SU-DHL-6 (cell line): ENCODE data around the gene PEA15.

Experiments used
- EZH2phosphoT487 ChIP-seq: fragments of 200-600 bp; sonication (generic), shearing (Covaris generic); conservative IDR thresholded peaks from 2 replicates; pipeline ENCODE4 v1.6.1; 2018; ENCODE audit warnings: mild to moderate bottlenecking, antibody characterized with exemption, low read length, moderate library complexity, mixed read lengths
- TF ChIP-seq, protein P1 (sequence below): fragments of 200-600 bp; sonication (generic); IDR thresholded peaks from one replicate; pipeline ENCODE4 v1.5.1; 2017; ENCODE audit warnings: antibody characterized with exemption, mild to moderate bottlenecking, low read length, moderate library complexity; ENCODE audit not compliant: insufficient read depth, poor library complexity, severe bottlenecking

DNA sequence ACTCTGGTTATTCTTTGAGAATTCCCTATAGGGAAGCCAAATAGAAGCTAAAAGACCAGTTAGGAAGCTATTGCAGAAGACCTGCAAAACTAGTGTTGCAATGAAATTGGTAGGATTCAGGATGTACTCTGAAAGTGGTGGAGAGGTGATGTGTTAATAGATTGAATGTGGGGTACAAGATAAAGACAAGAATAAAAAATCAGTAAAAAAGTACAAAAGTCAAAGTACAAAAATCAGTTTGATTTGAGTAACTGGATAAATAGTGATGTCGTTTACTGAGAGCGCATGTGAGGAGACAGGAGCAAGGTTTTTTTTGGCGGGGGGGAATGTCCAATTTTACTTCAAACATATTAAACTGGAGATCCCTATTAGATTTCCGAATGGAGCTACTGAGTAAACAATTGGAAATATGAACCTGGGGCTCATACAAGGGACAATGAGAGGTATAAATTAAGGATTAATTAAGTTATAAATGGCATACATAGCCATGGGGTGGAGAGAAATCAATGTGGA is 59.7 kb downstream of the PEA15 start:
- TF ChIP-seq, protein P1, sequence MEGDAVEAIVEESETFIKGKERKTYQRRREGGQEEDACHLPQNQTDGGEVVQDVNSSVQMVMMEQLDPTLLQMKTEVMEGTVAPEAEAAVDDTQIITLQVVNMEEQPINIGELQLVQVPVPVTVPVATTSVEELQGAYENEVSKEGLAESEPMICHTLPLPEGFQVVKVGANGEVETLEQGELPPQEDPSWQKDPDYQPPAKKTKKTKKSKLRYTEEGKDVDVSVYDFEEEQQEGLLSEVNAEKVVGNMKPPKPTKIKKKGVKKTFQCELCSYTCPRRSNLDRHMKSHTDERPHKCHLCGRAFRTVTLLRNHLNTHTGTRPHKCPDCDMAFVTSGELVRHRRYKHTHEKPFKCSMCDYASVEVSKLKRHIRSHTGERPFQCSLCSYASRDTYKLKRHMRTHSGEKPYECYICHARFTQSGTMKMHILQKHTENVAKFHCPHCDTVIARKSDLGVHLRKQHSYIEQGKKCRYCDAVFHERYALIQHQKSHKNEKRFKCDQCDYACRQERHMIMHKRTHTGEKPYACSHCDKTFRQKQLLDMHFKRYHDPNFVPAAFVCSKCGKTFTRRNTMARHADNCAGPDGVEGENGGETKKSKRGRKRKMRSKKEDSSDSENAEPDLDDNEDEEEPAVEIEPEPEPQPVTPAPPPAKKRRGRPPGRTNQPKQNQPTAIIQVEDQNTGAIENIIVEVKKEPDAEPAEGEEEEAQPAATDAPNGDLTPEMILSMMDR = no peak
- no peak for TF ChIP-seq EZH2phosphoT487
